ENCODE results near the gene ARHGEF37.
"Not testable (repeated sequence)": the region's sequence is repeated elsewhere in the genome, so short reads cannot be mapped to it uniquely, and the experiment has no call there.

ARHGEF37 gene

GRCh38 chr5:149567226-149567625 is 14.1 kb upstream of the ARHGEF37 start:
- DNase-seq (ENCODE audit: low read depth), result no peak

DNA sequence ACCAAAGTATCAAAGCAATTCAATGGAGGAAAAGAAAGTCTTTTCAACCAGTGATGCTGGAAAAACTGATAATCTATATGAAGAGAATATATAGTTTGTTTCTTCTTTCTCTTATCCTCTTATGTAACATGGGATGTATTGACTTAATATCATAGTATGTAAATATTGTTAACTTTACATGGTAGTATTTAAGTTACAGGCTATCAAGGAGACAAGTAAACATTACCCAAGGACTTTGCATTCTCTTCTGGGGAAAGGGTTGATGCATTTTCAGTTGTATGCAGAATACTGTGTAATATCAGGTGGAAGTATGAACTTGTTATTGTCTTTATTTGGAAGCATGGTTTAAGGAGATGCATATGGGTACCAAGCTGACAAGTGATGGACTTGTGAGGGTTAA is 9.1 kb upstream of the ARHGEF37 start:
- DNase-seq (ENCODE audit: low read depth), result no peak

- no peak for DNase-seq (ENCODE audit: low read depth)
Observed at GRCh38 chr5:149572576-149573231, 8.6 kb upstream of the ARHGEF37 start.

DNA sequence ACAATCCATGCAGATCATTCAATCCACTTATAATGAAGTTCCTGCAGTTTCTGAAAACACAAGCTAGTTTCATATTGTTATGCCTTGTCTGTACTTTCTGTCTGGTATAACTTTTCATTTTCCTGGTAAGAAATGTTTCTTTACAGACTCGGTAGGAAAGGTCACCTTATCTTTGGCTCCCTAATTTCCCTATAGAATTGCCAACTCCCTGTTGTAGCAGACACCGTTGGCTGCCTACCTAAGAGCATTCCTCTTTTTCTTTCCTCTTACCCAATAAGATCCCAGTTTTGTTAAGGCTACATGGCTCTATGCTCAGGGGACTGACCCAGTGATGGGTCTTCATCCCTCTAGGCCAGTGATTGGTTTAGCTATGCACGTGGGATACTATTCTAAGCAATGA is 6.2 kb upstream of the ARHGEF37 start:
- no peak for DNase-seq (ENCODE audit: low read depth)

DNA sequence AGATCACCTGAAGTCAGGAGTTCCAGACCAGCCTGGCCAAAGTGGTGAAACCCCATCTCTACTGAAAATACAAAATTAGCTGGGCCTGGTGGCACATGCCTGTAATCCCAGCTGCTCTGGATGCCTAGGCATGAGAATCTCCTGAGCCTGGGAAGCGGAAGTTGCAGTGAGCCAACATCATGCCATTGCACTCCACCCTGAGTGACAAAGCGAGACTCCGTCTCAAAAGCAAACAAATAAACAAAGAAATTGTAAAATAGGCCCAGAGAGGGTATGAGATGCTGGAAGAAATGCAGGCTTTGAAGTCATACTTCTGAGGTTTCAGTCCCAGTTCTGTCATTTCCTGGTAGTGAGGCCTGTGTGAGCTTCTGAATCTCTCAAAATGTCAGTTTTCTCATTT is 5.3 kb upstream of the ARHGEF37 start:
- DNase-seq (ENCODE audit: low read depth), result no peak

- DNase-seq (ENCODE audit: low read depth), result no peak
Observed at GRCh38 chr5:149578896-149579295, 2.4 kb upstream of the ARHGEF37 start.

DNA sequence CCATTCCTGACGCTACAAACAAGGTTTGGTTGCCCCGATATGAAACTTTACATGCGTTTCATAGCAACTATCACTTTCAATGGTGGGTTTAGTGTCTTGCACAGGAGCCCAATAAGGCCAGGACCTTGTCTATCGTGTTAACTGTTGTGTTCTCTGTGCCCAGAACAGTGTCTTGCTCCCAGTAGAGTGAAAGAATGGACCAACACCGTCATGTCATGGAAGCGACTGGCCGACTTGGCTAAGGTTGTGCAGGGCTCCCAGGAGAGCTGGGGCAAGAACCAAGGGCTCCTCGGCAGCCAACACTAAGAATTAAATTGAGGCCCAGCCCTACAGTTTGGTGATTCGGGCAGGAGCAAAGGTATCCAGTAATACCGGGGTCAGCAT is 498 bp upstream of the ARHGEF37 start:
- no peak for DNase-seq (ENCODE audit: low read depth)

- no peak for DNase-seq (ENCODE audit: low read depth)
Observed at GRCh38 chr5:149581931-149582768, 852 bp downstream of the ARHGEF37 start.

DNA sequence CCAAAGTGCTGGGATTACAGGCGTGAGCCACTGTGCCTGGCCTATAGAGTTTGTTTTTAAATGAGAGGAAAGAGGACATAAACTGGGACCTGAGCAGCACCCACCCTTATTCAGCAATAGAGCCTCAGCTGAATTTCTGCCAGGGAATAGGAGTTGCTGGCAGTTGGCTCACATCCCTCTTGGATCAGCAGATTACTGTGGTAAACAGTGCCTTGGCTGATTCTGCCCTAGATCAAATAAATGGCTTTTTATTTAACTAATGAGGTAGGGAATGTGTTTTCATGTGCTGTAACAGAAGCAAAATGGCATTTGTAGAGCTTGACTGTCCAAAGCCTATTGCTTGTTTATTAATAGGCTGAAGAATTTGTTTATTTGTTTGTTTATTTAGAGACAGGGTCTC is 2.1 kb downstream of the ARHGEF37 start:
- no peak for DNase-seq (ENCODE audit: low read depth)

- no peak for DNase-seq (ENCODE audit: low read depth)
Observed at GRCh38 chr5:149584121-149584520, 2.8 kb downstream of the ARHGEF37 start.

DNA sequence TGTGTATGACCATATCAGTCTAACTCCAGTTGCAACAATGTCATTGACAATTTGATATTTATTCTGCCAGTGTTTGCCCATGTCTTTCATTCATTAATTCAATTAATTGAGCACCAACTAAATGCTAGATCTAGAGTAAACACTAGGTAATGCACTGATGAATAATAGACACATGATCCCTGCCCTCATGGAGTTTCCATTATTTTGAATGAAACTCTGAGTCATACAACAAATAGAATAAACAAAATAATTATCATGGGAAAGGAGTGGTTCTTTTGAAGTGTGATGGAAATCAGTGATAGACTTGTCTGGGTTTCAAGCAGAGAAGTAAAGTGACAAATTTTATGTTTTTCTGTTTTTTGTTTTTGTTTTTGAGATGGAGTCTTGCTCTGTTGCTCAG is 4.6 kb downstream of the ARHGEF37 start:
- DNase-seq (ENCODE audit: low read depth), result no peak

- no peak for DNase-seq (ENCODE audit: low read depth)
Observed at GRCh38 chr5:149586708-149587318, 5.5 kb downstream of the ARHGEF37 start.

DNA sequence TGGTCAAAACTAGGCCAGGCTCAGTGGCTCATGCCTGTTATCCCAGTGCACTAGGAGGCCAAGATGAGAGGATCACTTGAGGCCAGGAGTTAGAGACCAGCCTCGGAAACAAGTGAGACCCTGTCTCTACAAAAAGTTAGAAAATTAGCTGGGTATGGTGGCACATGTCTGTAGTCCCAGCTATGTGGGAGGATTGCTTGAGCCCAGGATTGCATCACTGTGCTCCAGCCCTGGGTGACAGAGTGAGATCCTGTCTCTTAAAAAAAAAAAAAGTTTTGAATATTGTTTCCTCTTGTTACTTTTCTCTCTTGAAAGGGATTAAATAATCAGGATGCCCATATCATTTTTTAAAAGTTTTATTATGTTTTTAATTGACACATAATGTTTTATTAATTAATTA is 7.6 kb downstream of the ARHGEF37 start:
- DNase-seq (ENCODE audit: low read depth), result no peak

DNA sequence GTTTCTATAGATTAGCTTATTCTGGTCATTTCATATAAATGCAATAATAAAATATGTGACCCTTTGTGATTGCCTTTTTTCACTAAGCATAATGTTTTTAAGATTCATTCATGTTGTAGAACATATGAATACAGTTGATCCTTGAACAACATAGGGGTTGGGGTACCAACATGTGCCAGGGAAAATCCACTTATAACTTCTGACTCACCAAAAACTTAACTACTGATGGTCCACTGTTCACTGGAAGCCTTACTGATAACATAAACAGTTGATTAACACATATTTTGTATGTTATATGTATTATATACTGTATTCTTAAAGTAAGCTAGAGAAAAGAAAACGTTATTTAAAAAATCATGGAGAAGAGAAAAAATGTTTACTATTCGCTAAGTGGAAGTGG is 12.1 kb downstream of the ARHGEF37 start:
- DNase-seq (ENCODE audit: low read depth), result no peak

- DNase-seq (ENCODE audit: low read depth), result no peak
Observed at GRCh38 chr5:149594206-149594895, 13.1 kb downstream of the ARHGEF37 start.

DNA sequence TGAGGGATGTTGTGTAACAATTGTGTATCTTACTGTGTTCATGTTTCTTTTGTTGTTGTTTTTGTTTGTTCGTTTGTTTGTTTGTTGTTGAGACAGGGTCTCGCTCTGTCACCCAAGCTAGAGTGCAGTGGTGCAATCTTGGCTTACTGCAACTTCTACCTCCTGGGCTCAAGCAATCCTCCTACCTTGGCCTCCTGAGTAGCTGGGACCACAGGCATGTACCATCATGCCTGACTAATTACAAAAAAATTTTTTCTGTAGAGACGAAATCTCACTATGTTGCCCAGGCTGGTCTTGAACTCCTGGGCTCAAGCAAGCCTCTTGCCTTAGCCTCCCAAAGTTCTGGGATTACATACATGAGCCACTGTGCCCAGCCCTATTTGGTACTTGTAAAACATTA is 13.8 kb downstream of the ARHGEF37 start:
- DNase-seq (ENCODE audit: low read depth), result not testable (repeated sequence)

- no peak for DNase-seq (ENCODE audit: low read depth)
Observed at GRCh38 chr5:149596712-149597111, 15.4 kb downstream of the ARHGEF37 start.

DNA sequence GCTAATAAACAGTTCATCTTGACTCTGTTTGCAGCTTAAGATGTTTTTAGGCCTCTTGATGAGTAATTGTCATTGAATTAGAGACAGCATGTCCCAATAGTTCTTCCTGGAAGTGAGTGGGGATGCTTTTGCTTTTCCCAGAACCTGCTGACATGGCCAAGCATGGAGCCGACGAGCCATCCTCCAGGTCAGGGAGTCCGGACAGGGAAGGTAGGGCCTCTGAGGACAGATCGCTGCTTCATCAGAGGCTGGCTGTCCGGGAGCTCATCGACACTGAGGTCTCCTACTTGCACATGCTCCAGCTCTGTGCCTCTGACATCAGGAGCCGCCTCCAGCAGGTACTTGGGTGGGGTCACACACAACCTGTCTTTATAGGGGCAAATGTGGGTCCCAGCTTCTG is 16.3 kb downstream of the ARHGEF37 start:
- DNase-seq (ENCODE audit: low read depth), result no peak

GRCh38 chr5:149598234-149598633 is 16.9 kb downstream of the ARHGEF37 start:
- not testable (repeated sequence) for DNase-seq (ENCODE audit: low read depth)

- no peak for DNase-seq (ENCODE audit: low read depth)
Observed at GRCh38 chr5:149598966-149599365, 17.7 kb downstream of the ARHGEF37 start.

GRCh38 chr5:149599375-149599774 is 18.1 kb downstream of the ARHGEF37 start:
- DNase-seq (ENCODE audit: low read depth), result no peak

DNA sequence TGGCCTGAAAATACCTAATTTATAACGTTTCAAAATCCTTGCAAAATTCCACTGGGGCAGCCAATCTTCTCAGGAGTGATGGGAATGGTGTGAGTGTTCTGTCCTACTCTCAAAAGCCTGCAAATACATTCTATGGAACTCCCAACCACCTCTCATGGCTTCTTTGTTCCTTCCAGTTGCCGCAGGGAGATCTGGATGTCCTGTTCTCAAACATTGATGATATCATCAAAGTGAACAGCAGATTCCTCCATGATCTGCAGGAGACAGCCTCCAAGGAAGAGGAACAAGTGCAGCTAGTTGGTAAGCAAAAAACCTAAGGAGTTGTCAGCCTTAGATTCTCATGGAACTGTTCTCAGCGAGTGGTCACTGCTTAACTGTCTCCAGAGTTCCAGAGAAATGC is 19.6 kb downstream of the ARHGEF37 start:
- DNase-seq (ENCODE audit: low read depth), result no peak

- DNase-seq (ENCODE audit: low read depth), result no peak
Observed at GRCh38 chr5:149603210-149603609, 21.9 kb downstream of the ARHGEF37 start.

Data from T-helper 22 cell (primary cell).